HL-60 (cell line): ENCODE results near the gene ARHGAP24.

Source experiments
- DNase-seq, 2 experiments: peaks; one replicate each; pipeline ENCODE4 v3.0.0-alpha.2; 2010 to 2020; ENCODE audit warnings: low read depth in 1 of 2, low spot score in 1 of 2
- H3K27ac ChIP-seq: fragments of 250-450 bp; sonication (Bioruptor Pico); replicated peaks from 2 replicates; pipeline ENCODE4 v1.5.1; 2020; ENCODE audit warnings: mild to moderate bottlenecking, moderate library complexity
- H3K27me3 ChIP-seq: fragments of 250-450 bp; sonication (Bioruptor Pico); 2 replicates; pipeline ENCODE4 v1.5.1; 2021; ENCODE audit warnings: mild to moderate bottlenecking, moderate library complexity; ENCODE audit not compliant: insufficient read depth, poor library complexity, severe bottlenecking
- H3K4me3 ChIP-seq: replicated peaks from 2 replicates; pipeline ENCODE4 v1.5.1; 2011; ENCODE audit warnings: mild to moderate bottlenecking, control low read depth, low read length; ENCODE audit not compliant: insufficient read depth
- GABPA ChIP-seq: IDR thresholded peaks from 2 replicates; pipeline ENCODE4 v1.6.1; 2012; ENCODE audit warnings: low read depth
- POLR2AphosphoS5 ChIP-seq: IDR thresholded peaks from 2 replicates; pipeline ENCODE4 v1.6.1; 2012; ENCODE audit warnings: low read depth
- SPI1 ChIP-seq: IDR thresholded peaks from 2 replicates; pipeline ENCODE4 v1.6.1; 2012; ENCODE audit warnings: low read depth, mild to moderate bottlenecking, borderline replicate concordance
- TF ChIP-seq, protein P1 (sequence below): IDR thresholded peaks from one replicate; pipeline ENCODE4 v1.5.1; 2011; ENCODE audit warnings: low read length, control low read depth, inconsistent platforms; ENCODE audit not compliant: insufficient read depth
- TF ChIP-seq, protein P2 (sequence below): IDR thresholded peaks from 2 replicates; pipeline ENCODE4 v1.6.1; 2012; ENCODE audit warnings: low read depth; ENCODE audit not compliant: insufficient replicate concordance

Gene ARHGAP24

DNA sequence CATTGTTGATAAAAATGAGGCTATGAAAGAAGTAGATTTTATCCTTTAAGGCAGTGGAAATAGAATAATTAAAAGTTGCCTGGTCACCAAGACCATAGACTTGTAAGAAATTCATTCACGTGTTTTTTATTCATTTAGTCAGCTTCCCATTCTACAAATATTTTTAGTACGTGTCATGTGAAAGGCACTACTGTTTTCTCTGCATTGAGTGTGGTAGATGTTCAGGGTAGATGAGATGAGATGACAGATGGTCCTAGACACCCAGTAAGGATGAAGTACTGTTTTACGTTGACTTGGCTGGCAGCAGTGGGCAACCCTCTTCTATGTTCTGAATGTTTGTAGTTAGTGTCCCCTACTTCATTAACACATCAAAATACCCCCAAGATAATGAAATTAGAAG is 228.1 kb downstream of the ARHGAP24 start:
- H3K27me3 ChIP-seq, result no peaks in the 10 kb centered on the region
- no peak overlapping the region for H3K4me3 ChIP-seq
- no peak for TF ChIP-seq SPI1
- TF ChIP-seq GABPA, result no peak
- TF ChIP-seq, protein P1, sequence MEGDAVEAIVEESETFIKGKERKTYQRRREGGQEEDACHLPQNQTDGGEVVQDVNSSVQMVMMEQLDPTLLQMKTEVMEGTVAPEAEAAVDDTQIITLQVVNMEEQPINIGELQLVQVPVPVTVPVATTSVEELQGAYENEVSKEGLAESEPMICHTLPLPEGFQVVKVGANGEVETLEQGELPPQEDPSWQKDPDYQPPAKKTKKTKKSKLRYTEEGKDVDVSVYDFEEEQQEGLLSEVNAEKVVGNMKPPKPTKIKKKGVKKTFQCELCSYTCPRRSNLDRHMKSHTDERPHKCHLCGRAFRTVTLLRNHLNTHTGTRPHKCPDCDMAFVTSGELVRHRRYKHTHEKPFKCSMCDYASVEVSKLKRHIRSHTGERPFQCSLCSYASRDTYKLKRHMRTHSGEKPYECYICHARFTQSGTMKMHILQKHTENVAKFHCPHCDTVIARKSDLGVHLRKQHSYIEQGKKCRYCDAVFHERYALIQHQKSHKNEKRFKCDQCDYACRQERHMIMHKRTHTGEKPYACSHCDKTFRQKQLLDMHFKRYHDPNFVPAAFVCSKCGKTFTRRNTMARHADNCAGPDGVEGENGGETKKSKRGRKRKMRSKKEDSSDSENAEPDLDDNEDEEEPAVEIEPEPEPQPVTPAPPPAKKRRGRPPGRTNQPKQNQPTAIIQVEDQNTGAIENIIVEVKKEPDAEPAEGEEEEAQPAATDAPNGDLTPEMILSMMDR, result no peak
- no peak for TF ChIP-seq POLR2AphosphoS5
- TF ChIP-seq, protein P2, sequence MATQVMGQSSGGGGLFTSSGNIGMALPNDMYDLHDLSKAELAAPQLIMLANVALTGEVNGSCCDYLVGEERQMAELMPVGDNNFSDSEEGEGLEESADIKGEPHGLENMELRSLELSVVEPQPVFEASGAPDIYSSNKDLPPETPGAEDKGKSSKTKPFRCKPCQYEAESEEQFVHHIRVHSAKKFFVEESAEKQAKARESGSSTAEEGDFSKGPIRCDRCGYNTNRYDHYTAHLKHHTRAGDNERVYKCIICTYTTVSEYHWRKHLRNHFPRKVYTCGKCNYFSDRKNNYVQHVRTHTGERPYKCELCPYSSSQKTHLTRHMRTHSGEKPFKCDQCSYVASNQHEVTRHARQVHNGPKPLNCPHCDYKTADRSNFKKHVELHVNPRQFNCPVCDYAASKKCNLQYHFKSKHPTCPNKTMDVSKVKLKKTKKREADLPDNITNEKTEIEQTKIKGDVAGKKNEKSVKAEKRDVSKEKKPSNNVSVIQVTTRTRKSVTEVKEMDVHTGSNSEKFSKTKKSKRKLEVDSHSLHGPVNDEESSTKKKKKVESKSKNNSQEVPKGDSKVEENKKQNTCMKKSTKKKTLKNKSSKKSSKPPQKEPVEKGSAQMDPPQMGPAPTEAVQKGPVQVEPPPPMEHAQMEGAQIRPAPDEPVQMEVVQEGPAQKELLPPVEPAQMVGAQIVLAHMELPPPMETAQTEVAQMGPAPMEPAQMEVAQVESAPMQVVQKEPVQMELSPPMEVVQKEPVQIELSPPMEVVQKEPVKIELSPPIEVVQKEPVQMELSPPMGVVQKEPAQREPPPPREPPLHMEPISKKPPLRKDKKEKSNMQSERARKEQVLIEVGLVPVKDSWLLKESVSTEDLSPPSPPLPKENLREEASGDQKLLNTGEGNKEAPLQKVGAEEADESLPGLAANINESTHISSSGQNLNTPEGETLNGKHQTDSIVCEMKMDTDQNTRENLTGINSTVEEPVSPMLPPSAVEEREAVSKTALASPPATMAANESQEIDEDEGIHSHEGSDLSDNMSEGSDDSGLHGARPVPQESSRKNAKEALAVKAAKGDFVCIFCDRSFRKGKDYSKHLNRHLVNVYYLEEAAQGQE, result no peak
- no peak overlapping the region for H3K27ac ChIP-seq
- DNase-seq, result no peak

DNA sequence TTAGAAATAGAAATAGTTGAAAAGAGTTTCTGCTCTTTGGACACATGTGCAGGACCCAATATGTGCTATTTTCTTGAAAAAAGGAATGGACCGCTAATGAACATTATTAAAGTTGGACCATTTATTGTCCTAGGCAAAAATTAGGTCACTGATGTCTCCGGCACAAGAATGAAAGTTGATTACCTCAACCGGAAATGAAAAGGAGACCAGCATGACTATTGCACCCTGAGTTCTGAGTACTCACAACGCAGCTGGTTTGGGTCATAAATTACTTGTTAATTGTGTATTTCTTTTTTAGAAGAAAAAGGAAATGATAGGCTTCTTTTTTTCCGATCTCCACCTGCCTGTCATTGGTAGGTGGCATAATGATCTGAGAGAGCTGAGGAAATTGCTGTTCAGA is 232.7 kb downstream of the ARHGAP24 start:
- DNase-seq, result no peak
- no peak overlapping the region for H3K4me3 ChIP-seq
- H3K27ac ChIP-seq, result no peak overlapping the region
- TF ChIP-seq, protein P1, result no peak
- TF ChIP-seq GABPA (no peak), SPI1 (no peak), POLR2AphosphoS5 (no peak)
- H3K27me3 ChIP-seq, result no peaks in the 10 kb centered on the region

DNA sequence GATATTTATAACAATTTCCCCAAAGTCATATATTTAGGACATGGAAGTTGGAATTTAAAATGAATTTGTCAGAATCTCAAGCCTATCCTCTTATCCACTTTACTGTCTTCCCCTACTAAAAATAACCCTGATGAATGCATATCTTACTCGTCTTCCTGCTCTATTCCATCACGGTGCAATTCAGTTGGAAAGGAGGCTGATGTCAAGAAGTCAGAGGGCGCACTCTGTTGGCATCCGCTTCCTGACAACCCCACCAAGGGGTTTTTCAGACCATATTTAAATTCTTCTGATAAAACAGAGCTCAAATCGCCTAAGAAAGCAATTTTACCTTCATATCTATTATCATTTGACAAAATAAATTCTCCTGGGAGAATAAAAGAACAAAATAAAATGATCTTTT is 233.5 kb downstream of the ARHGAP24 start:
- H3K27me3 ChIP-seq, result no peaks in the 10 kb centered on the region
- no peak for DNase-seq
- TF ChIP-seq POLR2AphosphoS5, result no peak
- TF ChIP-seq, protein P2, result no peak
- TF ChIP-seq SPI1, result no peak
- TF ChIP-seq, protein P1, result no peak
- H3K27ac ChIP-seq, result no peak overlapping the region
- no peak overlapping the region for H3K4me3 ChIP-seq

DNA sequence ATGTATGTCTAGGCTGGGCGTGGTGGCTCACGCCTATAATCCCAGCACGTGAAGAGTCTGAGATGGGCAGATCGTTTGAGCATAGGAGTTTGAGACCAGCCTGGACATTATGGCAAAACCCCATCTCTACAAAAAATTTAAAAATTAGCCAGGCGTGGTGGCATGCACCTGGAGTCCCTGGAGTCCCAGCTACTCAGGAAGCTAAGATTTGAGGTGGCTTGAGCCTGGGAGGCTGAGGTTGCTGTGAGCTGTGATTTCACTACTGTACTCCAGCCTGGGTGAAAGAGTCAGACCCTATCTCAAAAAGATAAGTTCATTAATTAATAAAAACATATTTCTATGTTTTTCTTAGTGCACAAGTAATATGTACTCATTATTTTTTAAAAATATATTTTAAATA is 238.1 kb downstream of the ARHGAP24 start:
- Histone ChIP-seq H3K27me3 (no peaks in the 10 kb centered on the region), H3K27ac (no peak overlapping the region), H3K4me3 (no peak overlapping the region)
- DNase-seq, result no peak
- TF ChIP-seq, protein P1, result no peak
- TF ChIP-seq POLR2AphosphoS5 (no peak), GABPA (no peak), SPI1 (no peak)
- TF ChIP-seq, protein P2, result no peak
